NCI-H526 (cell line): ENCODE results near the gene NCOA5.

Experiments
- DNase-seq, 2 experiments: peaks; one replicate each; lab custom pipeline; 2025; lab: John Stamatoyannopoulos, UW

NCOA5 gene

GRCh38 chr20:46062621-46063020 is 27.1 kb downstream of the NCOA5 start:
- DNase-seq: no peak

DNA sequence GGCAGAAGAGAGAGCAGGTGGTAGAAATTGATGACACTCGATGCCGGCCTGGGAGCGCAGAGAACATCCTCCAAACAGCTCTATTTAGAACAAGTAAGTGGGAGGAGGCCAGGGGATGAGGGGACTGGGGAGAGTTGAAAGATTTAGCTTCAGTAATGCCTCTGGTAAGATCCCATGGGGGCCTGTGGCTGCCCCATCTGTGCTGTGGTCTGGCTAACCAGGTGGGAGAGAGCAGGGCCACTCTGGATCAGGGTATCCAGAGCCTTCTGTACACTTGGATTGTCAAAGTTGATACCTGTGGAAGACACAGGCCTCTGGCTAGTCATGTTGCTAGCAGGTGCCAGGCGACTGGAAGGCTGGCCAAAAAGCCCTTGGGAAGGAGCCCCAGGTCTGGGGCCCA is 27.6 kb downstream of the NCOA5 start:
- no peak for DNase-seq

GRCh38 chr20:46060975-46061374 is 28.8 kb downstream of the NCOA5 start:
- DNase-seq: no peak

DNA sequence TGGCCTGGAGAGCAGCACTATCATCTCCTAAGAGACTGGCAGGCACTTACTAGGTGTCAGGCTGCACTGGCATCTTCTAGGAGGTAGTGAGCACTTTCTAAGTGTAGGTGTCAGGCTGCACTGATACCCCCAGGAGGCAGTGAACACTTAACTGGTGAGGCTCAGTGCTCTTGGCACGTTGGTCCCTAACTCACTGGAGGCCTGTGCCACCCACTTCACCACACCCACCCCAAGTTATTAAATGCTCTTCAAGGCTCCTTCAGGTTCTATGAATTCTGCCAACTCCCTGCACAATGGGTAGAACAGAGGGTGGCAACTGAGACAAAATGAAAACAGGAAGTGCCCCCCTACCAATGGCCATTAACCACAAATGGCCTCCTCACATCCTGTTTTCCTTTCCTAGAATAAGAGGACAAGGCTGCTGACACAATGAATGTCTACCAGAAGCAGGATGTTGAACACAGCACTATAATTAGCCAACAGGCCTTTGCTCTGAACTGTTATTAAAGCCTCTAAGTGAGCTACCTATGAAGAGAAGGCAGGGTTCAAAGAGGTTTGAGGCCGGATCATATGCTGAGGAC is 29.4 kb downstream of the NCOA5 start:
- no peak for DNase-seq

- peak; percentile 57 to 82 for DNase-seq
These were observed 31.0 kb downstream of the NCOA5 start for GRCh38 chr20:46058599-46059281.

DNA sequence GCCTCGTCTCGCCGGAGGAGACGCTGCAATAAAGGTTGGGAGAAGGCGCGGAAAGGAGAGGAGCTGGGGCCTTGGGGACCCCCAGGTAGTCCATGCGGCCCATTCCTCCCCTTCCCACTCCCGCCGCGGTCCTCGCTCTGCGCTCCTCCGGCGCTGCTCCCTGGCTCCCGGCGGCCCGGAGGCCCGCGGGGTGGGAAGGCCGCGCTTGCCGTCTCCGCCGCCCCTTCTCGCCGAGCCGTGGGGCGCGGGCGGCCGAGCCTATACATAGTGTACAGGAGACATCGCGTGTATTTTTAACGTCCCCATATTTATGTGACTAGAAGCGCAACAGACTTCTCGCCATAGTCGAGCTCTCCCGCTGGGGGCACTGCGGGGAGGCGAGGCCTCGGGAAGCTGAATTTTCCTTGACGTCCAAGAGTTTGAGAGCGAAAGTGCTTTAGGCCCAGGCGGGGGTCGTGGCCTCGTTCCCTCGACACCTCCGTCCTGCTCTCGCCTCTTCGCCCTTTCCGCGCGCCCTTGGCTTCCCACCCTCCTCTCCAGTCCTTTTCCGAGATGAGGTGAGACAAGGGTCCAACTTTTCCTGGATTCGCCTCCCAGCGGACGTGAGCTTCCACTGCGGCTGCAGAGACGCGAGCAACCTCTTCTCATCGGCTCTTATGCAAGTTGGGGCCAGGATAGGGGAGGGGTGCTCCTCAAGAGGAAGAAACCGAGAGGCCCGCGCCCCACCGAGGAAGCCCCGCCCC is 31.7 kb downstream of the NCOA5 start:
- peak; percentile 77 to 90 for DNase-seq

DNA sequence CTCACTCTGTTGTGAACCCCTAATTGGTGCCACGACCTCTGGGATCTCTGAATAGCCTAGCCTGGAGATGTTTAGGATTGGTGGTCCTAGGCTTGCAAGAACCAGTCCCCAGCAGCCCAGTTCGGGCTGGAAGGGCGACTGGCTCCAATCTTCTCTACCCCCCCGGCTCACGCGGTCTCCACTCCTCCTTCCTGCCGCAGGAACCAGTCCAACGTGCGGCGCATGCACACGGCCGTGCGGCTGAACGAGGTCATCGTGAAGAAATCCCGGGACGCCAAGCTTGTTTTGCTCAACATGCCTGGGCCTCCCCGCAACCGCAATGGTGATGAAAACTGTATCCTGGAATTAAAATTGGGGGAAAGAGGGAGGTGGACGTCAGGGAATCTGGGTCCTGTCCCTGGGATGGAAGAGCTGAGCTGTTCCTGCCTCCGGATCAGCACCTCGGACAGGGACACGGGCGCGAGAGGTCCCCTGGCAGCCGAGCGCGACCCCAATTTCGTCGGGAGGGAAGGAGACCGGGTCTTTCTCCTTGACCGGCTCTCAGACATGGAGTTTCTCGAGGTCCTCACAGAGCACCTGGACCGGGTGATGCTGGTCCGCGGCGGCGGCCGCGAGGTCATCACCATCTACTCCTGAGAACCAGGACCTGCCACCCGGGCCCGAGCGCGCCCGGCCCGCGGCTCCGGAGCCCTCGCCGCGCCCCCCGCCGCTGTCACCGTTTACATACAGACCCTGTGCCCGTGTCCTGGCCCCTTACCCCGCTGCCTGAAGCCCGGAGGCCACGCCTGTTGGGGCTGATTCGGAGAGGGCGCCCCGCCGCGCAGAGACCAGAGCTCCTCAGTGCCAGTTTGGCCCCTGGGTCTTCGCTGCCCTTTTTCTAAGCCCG is 32.5 kb downstream of the NCOA5 start:
- peak in 1 of 2 experiments; percentile 21 for DNase-seq

- no peak for DNase-seq
These were observed 33.5 kb downstream of the NCOA5 start for GRCh38 chr20:46056027-46056833.

GRCh38 chr20:46055269-46055668 is 34.5 kb downstream of the NCOA5 start:
- DNase-seq: no peak

- DNase-seq: no peak
These were observed 35.2 kb downstream of the NCOA5 start for GRCh38 chr20:46054606-46055005.

- no peak for DNase-seq
These were observed 36.3 kb downstream of the NCOA5 start for GRCh38 chr20:46053416-46053815.

DNA sequence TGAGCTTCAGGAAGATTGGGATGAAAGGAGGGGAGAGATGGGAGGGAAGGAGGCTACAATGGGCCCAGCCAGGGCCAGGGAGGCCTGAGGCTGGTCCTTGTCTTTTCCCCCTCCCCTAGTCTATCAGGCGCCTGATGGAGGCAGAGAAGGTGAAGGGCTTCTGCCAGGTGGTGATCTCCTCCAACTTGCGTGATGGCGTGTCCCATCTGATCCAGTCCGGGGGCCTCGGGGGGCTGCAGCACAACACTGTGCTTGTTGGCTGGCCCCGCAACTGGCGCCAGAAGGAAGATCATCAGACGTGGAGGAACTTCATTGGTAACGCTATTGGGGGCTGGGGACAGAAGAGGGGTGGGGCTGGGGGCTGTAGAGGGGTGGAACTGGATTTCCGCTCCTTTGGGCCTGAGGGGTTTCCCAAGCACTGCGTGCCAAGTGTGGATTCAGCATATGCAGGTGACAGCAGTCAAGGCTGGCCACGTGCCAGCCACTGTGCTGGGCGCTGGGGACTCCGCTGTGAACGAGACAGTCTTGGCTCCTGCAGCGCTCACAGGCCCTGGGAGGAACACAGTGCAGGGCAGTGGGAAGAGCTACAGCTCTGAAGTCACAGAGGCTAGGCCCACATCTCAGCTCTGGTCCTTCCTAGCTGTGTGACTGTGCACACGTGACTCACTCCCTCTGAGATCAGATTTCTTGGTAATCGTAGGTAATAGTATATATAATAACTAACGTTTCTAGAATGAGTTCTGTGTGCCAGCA is 38.0 kb downstream of the NCOA5 start:
- no peak for DNase-seq

- no peak for DNase-seq
These were observed 38.9 kb downstream of the NCOA5 start for GRCh38 chr20:46050885-46051284.

- DNase-seq: no peak
These were observed 39.3 kb downstream of the NCOA5 start for GRCh38 chr20:46050444-46050843.

DNA sequence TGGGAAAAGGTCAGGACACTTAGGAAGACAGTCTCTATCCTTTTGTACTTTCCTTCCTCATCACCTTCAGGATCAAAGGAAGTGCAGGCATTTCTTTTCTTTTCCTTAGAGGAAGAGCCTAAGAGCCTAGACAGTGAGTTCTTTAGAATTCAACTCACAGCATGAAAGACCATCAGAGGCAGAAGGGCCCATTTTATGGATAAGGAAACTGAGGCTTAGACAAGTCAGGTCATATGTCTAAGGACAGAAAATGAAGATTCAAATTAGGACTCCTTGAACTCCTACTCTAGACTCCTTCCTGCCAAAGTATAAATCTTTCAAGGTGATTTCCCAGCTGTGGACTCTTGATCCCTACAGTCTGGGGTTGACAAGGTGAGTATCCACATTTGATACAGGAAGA is 39.9 kb downstream of the NCOA5 start:
- DNase-seq: no peak

DNA sequence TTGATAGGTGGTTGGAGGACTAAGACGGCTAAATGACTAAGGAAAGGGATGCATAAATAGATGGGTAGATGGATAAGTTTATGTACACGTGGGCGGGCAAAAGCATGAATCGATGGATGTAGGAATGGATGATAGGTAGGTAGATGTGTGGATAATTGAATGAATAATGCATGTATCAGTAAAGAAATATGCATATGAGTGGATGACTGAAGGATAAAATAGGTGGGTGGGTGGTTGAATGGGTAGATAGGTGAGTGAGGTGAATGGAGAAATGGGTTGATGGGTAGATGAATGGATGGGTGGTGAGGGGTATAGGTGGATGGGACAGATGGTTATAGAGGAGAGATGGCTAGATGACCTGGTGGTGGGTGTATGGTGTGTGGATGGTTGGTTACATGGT is 40.6 kb downstream of the NCOA5 start:
- DNase-seq: no peak

- no peak for DNase-seq
These were observed 41.9 kb downstream of the NCOA5 start for GRCh38 chr20:46047821-46048220.

GRCh38 chr20:46046588-46047310 is 43.0 kb downstream of the NCOA5 start:
- DNase-seq: no peak

- DNase-seq: no peak
These were observed 44.9 kb downstream of the NCOA5 start for GRCh38 chr20:46044896-46045295.

- DNase-seq: no peak
These were observed 46.2 kb downstream of the NCOA5 start for GRCh38 chr20:46043556-46043955.
